T-helper 1 cell treated with Interleukin-12 subunit alpha and Interleukin-12 subunit beta and Interleukin-4 antibody, amounts not matched to agents 30 μg/mL and 1 μg/mL, for 36 hours (primary cell): ENCODE data around the gene HSD17B2.
"Not testable (repeated sequence)": the region's sequence is repeated elsewhere in the genome, so short reads cannot be mapped to it uniquely, and the experiment has no call there.

Experiments used
- H3K27ac Mint-ChIP-seq: one replicate; pipeline ENCODE4 v1.8.0; 2021; ENCODE audit warnings: mild to moderate bottlenecking, mixed read lengths
- H3K27me3 Mint-ChIP-seq: one replicate; pipeline ENCODE4 v1.8.0; 2021; ENCODE audit warnings: low read depth, mixed read lengths
- H3K36me3 Mint-ChIP-seq: one replicate; pipeline ENCODE4 v1.8.0; 2021; ENCODE audit warnings: low read depth, mixed read lengths
- H3K4me1 Mint-ChIP-seq: one replicate; pipeline ENCODE4 v1.8.0; 2021; ENCODE audit warnings: low read depth, mixed read lengths
- H3K4me3 Mint-ChIP-seq: one replicate; pipeline ENCODE4 v1.8.0; 2021; ENCODE audit warnings: mild to moderate bottlenecking, moderate library complexity, mixed read lengths
- H3K9me3 Mint-ChIP-seq: one replicate; pipeline ENCODE4 v1.8.0; 2021; ENCODE audit warnings: mixed read lengths

The HSD17B2 gene

GRCh38 chr16:82093666-82094300 lies 58.7 kb downstream of the HSD17B2 start:
- H3K9me3 Mint-ChIP-seq: no peaks in the 10 kb centered on the region
- H3K27me3 Mint-ChIP-seq: peaks cover 14% of the 10 kb centered on the region
- H3K4me1 Mint-ChIP-seq: peaks cover 5% of the 10 kb centered on the region
- H3K4me3 Mint-ChIP-seq: no peak overlapping the region
- H3K36me3 Mint-ChIP-seq: no peaks in the 10 kb centered on the region
- no peak overlapping the region for H3K27ac Mint-ChIP-seq

- Mint-ChIP-seq H3K27me3 (peaks cover 14% of the 10 kb centered on the region), H3K9me3 (no peaks in the 10 kb centered on the region), H3K4me1 (peaks cover 5% of the 10 kb centered on the region), H3K4me3 (no peak overlapping the region), H3K36me3 (no peaks in the 10 kb centered on the region), H3K27ac (no peak overlapping the region)
These were observed 60.0 kb downstream of the HSD17B2 start for GRCh38 chr16:82094942-82095540.

GRCh38 chr16:82096641-82097040 lies 61.6 kb downstream of the HSD17B2 start:
- Mint-ChIP-seq H3K36me3 (no peaks in the 10 kb centered on the region), H3K27ac (no peak overlapping the region)

GRCh38 chr16:82105107-82105506 lies 70.1 kb downstream of the HSD17B2 start:
- Mint-ChIP-seq H3K27ac (no peak overlapping the region), H3K36me3 (no peaks in the 10 kb centered on the region), H3K9me3 (no peaks in the 10 kb centered on the region), H3K4me1 (no peaks in the 10 kb centered on the region), H3K27me3 (peaks cover 10% of the 10 kb centered on the region), H3K4me3 (no peak overlapping the region)

More at GRCh38 chr16:82096641-82097040, 61.6 kb downstream of the HSD17B2 start:
- H3K9me3 Mint-ChIP-seq: no peaks in the 10 kb centered on the region
- peaks cover 11% of the 10 kb centered on the region for H3K27me3 Mint-ChIP-seq
- peaks cover 5% of the 10 kb centered on the region for H3K4me1 Mint-ChIP-seq
- H3K4me3 Mint-ChIP-seq: no peak overlapping the region

- H3K27ac Mint-ChIP-seq: no peak overlapping the region
- H3K4me1 Mint-ChIP-seq: no peaks in the 10 kb centered on the region
- H3K4me3 Mint-ChIP-seq: no peak overlapping the region
- H3K36me3 Mint-ChIP-seq: no peaks in the 10 kb centered on the region
- H3K27me3 Mint-ChIP-seq: peaks cover 6% of the 10 kb centered on the region
- H3K9me3 Mint-ChIP-seq: no peaks in the 10 kb centered on the region
These were observed 73.0 kb downstream of the HSD17B2 start for GRCh38 chr16:82108100-82108499.

- Mint-ChIP-seq H3K27me3 (peaks cover 4% of the 10 kb centered on the region), H3K27ac (no peak overlapping the region), H3K4me1 (no peaks in the 10 kb centered on the region), H3K4me3 (no peak overlapping the region), H3K9me3 (no peaks in the 10 kb centered on the region), H3K36me3 (no peaks in the 10 kb centered on the region)
These were observed 73.7 kb downstream of the HSD17B2 start for GRCh38 chr16:82108774-82109173.

GRCh38 chr16:82109266-82109665 lies 74.2 kb downstream of the HSD17B2 start:
- not testable (repeated sequence) for H3K4me1 Mint-ChIP-seq, H3K27me3 Mint-ChIP-seq, H3K4me3 Mint-ChIP-seq, H3K27ac Mint-ChIP-seq, H3K36me3 Mint-ChIP-seq, H3K9me3 Mint-ChIP-seq

GRCh38 chr16:82111944-82112343 lies 76.9 kb downstream of the HSD17B2 start:
- H3K9me3 Mint-ChIP-seq: no peaks in the 10 kb centered on the region
- H3K27me3 Mint-ChIP-seq: no peaks in the 10 kb centered on the region
- no peaks in the 10 kb centered on the region for H3K4me1 Mint-ChIP-seq
- H3K36me3 Mint-ChIP-seq: no peaks in the 10 kb centered on the region
- H3K4me3 Mint-ChIP-seq: no peak overlapping the region
- H3K27ac Mint-ChIP-seq: no peak overlapping the region

GRCh38 chr16:82113741-82114140 lies 78.7 kb downstream of the HSD17B2 start:
- Mint-ChIP-seq H3K27ac (no peak overlapping the region), H3K4me1 (no peaks in the 10 kb centered on the region)

GRCh38 chr16:82116535-82116934 lies 81.5 kb downstream of the HSD17B2 start:
- no peak overlapping the region for H3K4me3 Mint-ChIP-seq
- H3K27me3 Mint-ChIP-seq: peaks cover 4% of the 10 kb centered on the region
- H3K9me3 Mint-ChIP-seq: no peaks in the 10 kb centered on the region
- H3K4me1 Mint-ChIP-seq: no peaks in the 10 kb centered on the region
- H3K36me3 Mint-ChIP-seq: no peaks in the 10 kb centered on the region
- H3K27ac Mint-ChIP-seq: no peak overlapping the region

More at GRCh38 chr16:82113741-82114140, 78.7 kb downstream of the HSD17B2 start:
- Mint-ChIP-seq H3K4me3 (no peak overlapping the region), H3K27me3 (peaks cover 4% of the 10 kb centered on the region), H3K9me3 (no peaks in the 10 kb centered on the region), H3K36me3 (no peaks in the 10 kb centered on the region)

GRCh38 chr16:82118749-82119148 lies 83.7 kb downstream of the HSD17B2 start:
- Mint-ChIP-seq H3K9me3 (no peaks in the 10 kb centered on the region), H3K27me3 (peaks cover 11% of the 10 kb centered on the region), H3K36me3 (no peaks in the 10 kb centered on the region), H3K27ac (no peak overlapping the region), H3K4me3 (no peak overlapping the region), H3K4me1 (no peaks in the 10 kb centered on the region)

GRCh38 chr16:82119405-82119804 lies 84.4 kb downstream of the HSD17B2 start:
- Mint-ChIP-seq H3K36me3 (no peaks in the 10 kb centered on the region), H3K4me3 (no peak overlapping the region), H3K9me3 (no peaks in the 10 kb centered on the region), H3K27me3 (peaks cover 15% of the 10 kb centered on the region), H3K27ac (no peak overlapping the region), H3K4me1 (no peaks in the 10 kb centered on the region)

- Mint-ChIP-seq H3K9me3 (no peaks in the 10 kb centered on the region), H3K27ac (no peak overlapping the region), H3K36me3 (no peaks in the 10 kb centered on the region), H3K4me1 (no peaks in the 10 kb centered on the region), H3K4me3 (no peak overlapping the region), H3K27me3 (peaks cover 21% of the 10 kb centered on the region)
These were observed 89.6 kb downstream of the HSD17B2 start for GRCh38 chr16:82124651-82125050.

GRCh38 chr16:82129881-82130280 lies 94.8 kb downstream of the HSD17B2 start:
- Mint-ChIP-seq H3K9me3 (no peaks in the 10 kb centered on the region), H3K36me3 (no peaks in the 10 kb centered on the region), H3K4me1 (peaks cover 12% of the 10 kb centered on the region), H3K4me3 (no peak overlapping the region), H3K27me3 (peaks cover 8% of the 10 kb centered on the region), H3K27ac (no peak overlapping the region)

GRCh38 chr16:82133798-82134197 lies 98.7 kb downstream of the HSD17B2 start:
- Mint-ChIP-seq H3K36me3 (peaks cover 5% of the 10 kb centered on the region), H3K27me3 (no peaks in the 10 kb centered on the region), H3K4me3 (peak overlapping the region; percentile 9), H3K27ac (no peak overlapping the region), H3K4me1 (peaks cover 13% of the 10 kb centered on the region), H3K9me3 (no peaks in the 10 kb centered on the region)
